ENCODE results near the gene OPRM1.

OPRM1 gene

GRCh38 chr6:154289818-154290508 is 250.9 kb downstream of the OPRM1 start:
- DNase-seq, result no peak

- no peak for DNase-seq
These were observed 253.0 kb downstream of the OPRM1 start for GRCh38 chr6:154292066-154292465.

DNA sequence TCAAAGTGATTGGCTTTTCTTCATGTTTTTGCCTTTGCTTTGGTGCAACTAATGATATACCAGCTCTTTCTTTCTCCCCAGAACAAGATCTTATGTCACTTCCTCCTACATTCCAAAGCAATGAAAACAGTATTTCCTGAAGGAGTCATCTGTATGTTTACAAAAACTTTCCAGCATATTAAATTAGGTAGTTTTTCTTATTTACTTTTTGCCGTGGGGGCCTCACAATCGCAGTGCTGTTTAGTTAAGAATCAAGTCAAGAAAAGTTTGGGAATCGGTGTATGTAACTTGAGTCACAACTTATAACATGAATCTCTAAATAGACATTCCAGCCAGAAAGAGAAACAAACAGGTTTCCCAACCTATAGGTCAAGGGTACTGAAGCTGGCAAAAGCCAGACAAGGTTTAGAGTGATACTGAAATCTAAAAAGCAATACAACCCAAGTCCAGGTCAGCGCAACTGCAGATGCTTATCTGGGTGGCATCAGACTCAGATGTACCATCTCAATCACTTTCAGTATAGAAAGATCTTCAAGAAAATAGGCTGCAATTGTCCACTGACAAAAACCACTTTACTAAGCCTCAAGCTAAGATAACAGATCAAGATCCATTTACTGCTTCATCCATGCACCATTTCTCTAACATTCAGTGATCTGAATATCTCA is 253.9 kb downstream of the OPRM1 start:
- no peak for DNase-seq

DNA sequence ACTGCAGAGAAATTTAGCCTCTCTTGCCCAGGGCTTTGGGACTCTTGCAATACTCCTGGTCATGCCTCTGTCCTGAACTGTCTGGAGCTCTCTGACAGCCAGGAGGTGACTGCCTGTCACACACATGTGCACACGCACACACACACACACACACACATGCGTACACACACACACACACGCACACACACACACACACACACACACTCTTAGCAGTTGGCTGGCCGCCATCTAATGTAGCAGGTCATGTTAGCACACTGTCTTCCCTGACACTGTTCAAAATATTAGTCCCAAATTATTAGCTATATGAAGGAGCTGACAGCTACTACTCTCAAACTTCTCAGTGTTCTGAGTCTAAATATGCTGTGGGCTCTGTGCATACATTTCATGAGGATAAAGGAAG is 256.7 kb downstream of the OPRM1 start:
- DNase-seq, result no peak

Measured in 8988T (cell line).